HG02973 (cell line): ENCODE data around the gene HOXA6.

Experiments
- ATAC-seq: cut with Tn5 transposase; IDR thresholded peaks from one replicate; pipeline ENCODE4 v1.9.1; 2021; ENCODE audit warnings: moderate library complexity; ENCODE audit not compliant: unreplicated experiment

Gene HOXA6

DNA sequence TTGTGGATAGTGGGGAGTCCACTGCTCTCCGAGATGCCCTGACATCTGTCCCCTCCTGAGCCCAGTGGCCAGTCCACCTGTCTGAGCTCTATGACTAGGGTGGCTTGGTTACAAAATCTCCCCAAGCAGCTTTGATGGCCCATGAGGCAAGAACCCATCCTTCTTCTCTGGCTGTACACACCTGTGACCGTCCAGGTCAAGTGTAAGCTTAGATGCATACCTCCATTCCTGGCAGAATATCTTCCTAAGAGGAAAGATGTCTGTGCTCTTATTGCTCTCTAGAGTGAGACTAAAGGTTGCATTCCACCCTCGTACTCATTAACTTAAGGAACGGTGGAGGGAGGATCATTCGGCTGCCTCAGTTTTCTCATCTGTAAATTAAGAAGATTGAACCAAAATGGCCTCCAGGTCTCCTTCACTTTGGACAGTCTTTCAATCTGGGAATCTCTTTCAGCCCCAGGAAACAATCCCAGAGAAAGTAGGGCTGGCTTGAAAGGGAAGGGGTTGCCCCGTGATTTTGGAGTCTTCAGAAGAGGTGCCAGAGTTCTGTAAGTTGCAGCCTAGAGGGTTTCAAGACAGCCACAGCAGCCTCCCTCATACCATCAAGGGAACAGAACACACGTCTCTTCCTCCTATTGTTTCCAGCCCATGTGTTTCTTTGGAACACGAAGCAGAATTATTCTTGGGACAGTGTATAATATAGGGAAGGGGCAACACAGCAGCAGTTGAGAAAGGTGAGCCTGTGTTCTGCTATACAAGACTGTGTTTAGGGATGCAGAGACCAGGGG lies 22.5 kb downstream of the HOXA6 start:
- ATAC-seq: no peak

- no peak for ATAC-seq
These were observed 23.3 kb downstream of the HOXA6 start for GRCh38 chr7:27124096-27124901.

DNA sequence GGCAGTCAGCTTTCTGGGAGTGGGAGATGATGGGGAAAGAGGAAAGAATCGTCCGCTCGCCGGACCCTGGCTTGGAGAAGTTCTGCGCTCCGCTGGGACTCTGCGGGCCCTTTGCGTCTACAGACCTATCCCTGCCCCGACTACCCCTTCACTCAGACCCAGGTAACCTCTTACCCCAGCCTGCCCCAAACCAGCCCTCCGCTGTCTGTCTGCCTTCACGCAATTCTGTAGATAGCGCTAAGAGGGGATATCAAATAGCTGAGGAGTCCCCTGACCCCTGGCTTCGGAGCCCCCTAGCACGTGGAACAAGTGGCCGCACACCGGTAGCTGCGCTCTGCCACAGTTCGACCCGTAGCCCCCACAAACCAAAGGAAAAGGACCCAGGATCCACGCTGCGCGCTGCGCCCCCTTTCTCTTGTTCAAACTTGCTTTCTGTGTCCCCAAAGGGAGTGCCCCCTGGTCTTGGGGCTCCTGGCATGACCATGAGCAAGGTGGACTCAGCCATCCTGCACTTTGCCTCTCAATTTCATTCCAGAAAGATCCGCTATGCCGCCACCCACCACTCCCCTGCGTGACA lies 24.0 kb downstream of the HOXA6 start:
- ATAC-seq: no peak

DNA sequence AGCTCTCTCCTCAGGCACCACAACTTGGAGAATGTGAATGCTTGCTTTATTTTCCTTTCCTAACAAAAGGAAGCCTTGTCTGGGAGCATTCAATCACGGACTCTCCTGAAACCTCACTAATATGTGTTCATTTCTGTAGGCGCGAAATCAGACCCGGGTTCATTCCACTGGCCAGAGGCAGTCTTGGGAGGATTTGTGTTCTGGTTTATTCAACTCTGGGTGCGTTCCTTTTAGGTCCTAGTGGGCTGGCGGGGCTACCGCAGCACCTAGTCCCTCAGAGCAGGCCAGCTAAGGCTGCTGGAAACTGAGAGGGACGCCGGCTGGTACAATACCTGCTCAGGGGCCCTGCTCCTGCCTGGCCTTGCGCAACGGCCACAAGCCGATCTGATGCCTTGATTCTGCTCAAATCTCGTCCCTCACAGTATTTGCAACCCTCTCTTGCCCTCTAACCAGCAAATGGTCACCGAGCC lies 24.5 kb downstream of the HOXA6 start:
- no peak for ATAC-seq

- ATAC-seq: no peak
These were observed 25.3 kb downstream of the HOXA6 start for GRCh38 chr7:27122077-27122910.

DNA sequence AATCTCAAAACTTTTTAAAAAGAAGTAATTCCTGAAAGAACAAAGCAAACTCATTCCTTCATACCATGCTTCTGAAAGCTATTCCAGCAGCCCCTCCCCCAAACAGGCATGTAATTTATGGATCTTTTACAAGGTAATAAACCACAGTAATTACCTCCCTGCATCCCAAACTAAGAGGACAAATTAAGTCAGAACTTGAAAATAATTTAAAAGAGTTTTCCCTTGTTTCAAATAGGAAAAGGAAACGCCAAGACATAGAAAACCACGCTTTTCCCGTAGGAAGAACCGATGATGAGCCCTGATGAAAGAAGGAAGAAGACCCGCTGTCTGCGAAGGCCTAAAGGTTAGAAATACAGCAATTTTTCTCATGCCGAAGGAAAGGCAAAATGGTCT lies 25.9 kb downstream of the HOXA6 start:
- no peak for ATAC-seq

GRCh38 chr7:27119412-27119911 lies 28.1 kb downstream of the HOXA6 start:
- no peak for ATAC-seq

GRCh38 chr7:27118580-27118979 lies 29.0 kb downstream of the HOXA6 start:
- no peak for ATAC-seq

- no peak for ATAC-seq
These were observed 29.6 kb downstream of the HOXA6 start for GRCh38 chr7:27117887-27118491.

GRCh38 chr7:27116962-27117886 lies 30.4 kb downstream of the HOXA6 start:
- ATAC-seq: no peak

- ATAC-seq: no peak
These were observed 31.3 kb downstream of the HOXA6 start for GRCh38 chr7:27116031-27116961.

DNA sequence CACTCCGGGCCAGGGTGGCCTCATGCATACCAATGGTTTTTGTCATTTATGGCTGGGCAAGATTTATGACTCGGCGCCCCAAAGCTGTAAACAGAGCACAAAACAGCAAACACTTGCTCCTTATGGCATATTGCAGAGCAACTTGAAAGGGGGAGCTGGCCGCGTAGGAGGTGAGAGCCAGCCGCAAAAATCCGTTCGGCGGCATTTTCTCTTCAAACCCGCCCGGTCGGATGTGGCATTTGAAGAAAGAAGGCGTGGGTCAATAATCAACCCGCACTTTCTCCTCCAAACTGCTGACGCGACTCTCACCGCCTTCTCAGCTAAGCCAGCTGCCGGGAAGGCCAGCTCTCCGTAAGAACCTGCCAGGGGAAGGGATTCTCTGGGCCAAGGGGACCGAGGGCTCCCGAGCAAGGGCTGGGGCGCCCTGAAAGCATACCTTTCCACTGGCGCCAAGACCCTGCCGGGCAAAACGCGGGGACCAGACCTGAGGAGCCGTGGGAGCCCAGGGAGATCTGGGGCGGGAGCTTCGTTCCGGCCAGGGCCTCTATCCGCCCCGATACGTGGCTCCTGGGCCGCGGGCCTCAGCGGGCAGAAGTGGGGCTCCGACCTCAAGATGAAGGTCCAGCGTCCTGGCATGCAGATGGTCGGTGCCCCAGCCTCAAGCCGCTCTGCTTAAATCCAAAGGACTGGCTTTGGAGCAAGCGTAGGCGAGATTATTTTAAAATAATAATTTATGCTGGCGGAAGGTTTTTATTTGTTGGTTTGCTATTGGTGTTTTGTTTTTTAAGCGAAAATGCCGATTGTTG lies 32.1 kb downstream of the HOXA6 start:
- ATAC-seq: no peak

DNA sequence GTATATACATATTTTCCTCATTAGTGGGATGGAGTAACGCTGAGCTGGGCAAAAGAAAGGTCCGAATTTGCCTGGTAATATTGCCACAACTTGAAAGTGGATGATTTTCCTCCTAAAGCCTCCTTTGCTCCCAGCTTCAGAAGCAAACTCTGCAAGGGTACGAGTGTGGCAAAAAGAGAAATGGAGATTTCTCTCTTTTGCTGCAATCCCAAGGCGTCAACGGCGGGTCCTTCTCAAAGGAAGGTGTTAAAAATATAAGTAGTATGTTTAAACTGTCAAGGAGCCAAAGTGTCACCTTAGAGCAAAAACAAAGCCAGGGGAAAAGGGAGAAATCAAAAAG lies 32.7 kb downstream of the HOXA6 start:
- no peak for ATAC-seq

GRCh38 chr7:27113991-27114769 lies 33.4 kb downstream of the HOXA6 start:
- no peak for ATAC-seq

DNA sequence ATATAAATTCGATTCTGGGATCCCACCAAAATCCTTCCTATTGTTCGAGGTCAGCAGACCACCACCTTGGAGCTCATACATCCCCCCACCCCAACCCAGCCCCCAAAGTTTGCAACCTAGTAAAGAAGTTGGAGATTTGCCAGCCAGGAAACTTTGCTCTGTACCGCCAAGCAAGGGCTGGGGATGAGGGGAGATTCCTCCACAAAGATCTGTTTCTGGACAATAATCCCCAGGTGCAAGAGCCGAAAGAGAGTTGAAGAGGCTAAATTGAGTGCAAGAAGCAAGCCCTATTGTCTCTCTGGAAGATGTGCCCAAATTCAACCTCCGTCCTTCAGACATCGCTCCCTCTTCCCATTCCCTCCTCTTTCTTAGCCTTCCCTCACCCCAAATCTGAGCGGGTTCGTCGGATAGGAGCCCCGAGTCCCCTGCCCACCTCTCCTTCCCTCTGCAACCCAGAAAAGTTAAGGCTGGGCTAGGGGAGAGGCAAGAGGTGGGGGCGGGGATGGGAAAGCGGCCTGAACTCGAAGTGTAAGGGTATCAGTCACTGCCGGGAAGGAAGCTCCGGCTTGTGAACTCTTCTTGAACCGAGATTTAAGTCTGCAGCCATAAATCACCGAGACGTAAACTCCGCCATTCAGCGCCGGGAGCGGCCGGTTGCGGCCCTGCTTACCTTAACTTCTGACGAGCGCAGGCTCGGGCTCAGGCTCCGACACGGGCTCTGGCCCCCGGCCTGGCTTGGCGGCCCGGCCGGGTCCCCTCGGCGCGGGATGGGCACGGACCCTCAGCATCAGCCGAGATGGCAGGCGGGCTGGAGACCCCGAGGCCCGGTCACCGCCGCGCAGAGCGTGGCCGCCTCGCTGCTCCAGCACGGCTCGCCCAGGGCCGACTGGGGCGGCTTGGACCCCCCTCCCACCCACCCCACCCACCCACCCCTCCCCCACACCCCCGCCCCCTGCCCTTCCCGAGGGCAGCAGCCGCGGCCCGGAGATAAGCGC lies 34.3 kb downstream of the HOXA6 start:
- ATAC-seq: no peak
